Cardiac muscle cell (in vitro differentiated cells and primary cell): ENCODE results near the gene TMEM45A. TPM values are rescaled to one million over a fixed set of nuclear protein-coding genes. Genes with fewer than 3 reads are reported as not detected.

Experiments used
- DNase-seq, 2 donors: peaks; one replicate each; pipeline versions ENCODE4 v3.0.0 to v3.0.0-alpha.2; 2010 to 2017; ENCODE audit warnings: low read depth in 1 of 2, low spot score in 1 of 2
- H3K27ac ChIP-seq: fragments of 200-600 bp; sonication (generic); 2 replicates; pipeline ENCODE4 v1.5.1; 2016
- H3K27me3 ChIP-seq: fragments of 200-600 bp; sonication (generic); 2 replicates; pipeline ENCODE4 v1.6.0; 2016; ENCODE audit warnings: control low read depth
- H3K36me3 ChIP-seq: fragments of 200-600 bp; sonication (generic); 2 replicates; pipeline ENCODE4 v1.5.1; 2016; ENCODE audit warnings: control low read depth
- H3K4me1 ChIP-seq: fragments of 200-600 bp; sonication (generic); 2 replicates; pipeline ENCODE4 v1.8.1; 2017; ENCODE audit warnings: low read depth, mild to moderate bottlenecking, mixed run types
- H3K4me3 ChIP-seq: fragments of 200-600 bp; sonication (generic); 2 replicates; pipeline ENCODE4 v1.5.1; 2016; ENCODE audit warnings: mild to moderate bottlenecking
- H3K9me3 ChIP-seq: fragments of 200-600 bp; sonication (generic); 2 replicates; pipeline ENCODE4 v1.5.1; 2017; ENCODE audit warnings: low read depth, mild to moderate bottlenecking, control low read depth
- CTCF ChIP-seq: IDR thresholded peaks from 2 replicates; pipeline ENCODE4 v1.5.1; 2012; ENCODE audit warnings: low read depth, mild to moderate bottlenecking, low read length
- polyA plus RNA-seq: library from polyadenylated mRNA; unstranded; fragments of >200 nt; fragmentation: Nextera tagmentation; extraction: Ambion mirVana; gene quantifications from 2 replicates; pipeline ENCODE4 v1.2.1, GENCODE V29; 2016
- total RNA-seq: library from RNA; depleted of rRNA; stranded (reverse); fragments of >200 nt; gene quantifications from 2 replicates; pipeline ENCODE4 v1.2.3, GENCODE V29; 2016

Gene TMEM45A
- total and polyA plus RNA-seq, 2 experiments from 2014 or later = 37.6 to 96.3 TPM

GRCh38 chr3:100609305-100609704, 116.9 kb downstream of the TMEM45A start, which contains the start of gene ADGRG7:
Gene ADGRG7, plus strand, starts transcription at chr3:100609601. Its CDS starts 256 bp downstream, at chr3:100609857.
- DNase-seq = no peak
- Histone ChIP-seq H3K4me3 (no peak within 1 kb of the TSS), H3K36me3 (no peaks in the 10 kb centered on the region), H3K27me3 (no peaks in the 10 kb centered on the region), H3K27ac (no peak within 1 kb of the TSS), H3K9me3 (no peaks in the 10 kb centered on the region), H3K4me1 (peaks cover 2% of the 10 kb centered on the region)
- no peak for TF ChIP-seq CTCF

GRCh38 chr3:100609963-100610362, 117.5 kb downstream of the TMEM45A start:
- no peaks in the 10 kb centered on the region for H3K4me1 ChIP-seq
- H3K27ac ChIP-seq = no peak overlapping the region
- no peak for TF ChIP-seq CTCF
- no peaks in the 10 kb centered on the region for H3K27me3 ChIP-seq
- no peak overlapping the region for H3K4me3 ChIP-seq
- H3K9me3 ChIP-seq = no peaks in the 10 kb centered on the region
- H3K36me3 ChIP-seq = no peaks in the 10 kb centered on the region
- DNase-seq = no peak

- TF ChIP-seq CTCF = no peak
- H3K9me3 ChIP-seq = no peaks in the 10 kb centered on the region
- no peak overlapping the region for H3K27ac ChIP-seq
- H3K36me3 ChIP-seq = peaks cover 3% of the 10 kb centered on the region
- no peak for DNase-seq
- no peak overlapping the region for H3K4me3 ChIP-seq
- no peaks in the 10 kb centered on the region for H3K4me1 ChIP-seq
- H3K27me3 ChIP-seq = no peaks in the 10 kb centered on the region
These were observed 118.8 kb downstream of the TMEM45A start for GRCh38 chr3:100611221-100611620.

- Histone ChIP-seq H3K27me3 (no peaks in the 10 kb centered on the region), H3K9me3 (no peaks in the 10 kb centered on the region), H3K4me1 (no peaks in the 10 kb centered on the region), H3K36me3 (peaks cover 3% of the 10 kb centered on the region), H3K4me3 (no peak overlapping the region), H3K27ac (no peak overlapping the region)
- TF ChIP-seq CTCF = no peak
- no peak for DNase-seq
These were observed 121.4 kb downstream of the TMEM45A start for GRCh38 chr3:100613721-100614390.

GRCh38 chr3:100614941-100615340, 122.5 kb downstream of the TMEM45A start:
- Histone ChIP-seq H3K36me3 (peaks cover 3% of the 10 kb centered on the region), H3K4me1 (no peaks in the 10 kb centered on the region), H3K9me3 (no peaks in the 10 kb centered on the region), H3K4me3 (no peak overlapping the region), H3K27me3 (no peaks in the 10 kb centered on the region), H3K27ac (no peak overlapping the region)
- no peak for TF ChIP-seq CTCF
- DNase-seq = no peak

GRCh38 chr3:100615684-100616083, 123.3 kb downstream of the TMEM45A start:
- H3K27me3 ChIP-seq = no peaks in the 10 kb centered on the region
- no peak for TF ChIP-seq CTCF
- peak in 1 of 2 donors; percentile 72 for DNase-seq

More at GRCh38 chr3:100615684-100616083, 123.3 kb downstream of the TMEM45A start:
- H3K36me3 ChIP-seq = peaks cover 8% of the 10 kb centered on the region
- H3K9me3 ChIP-seq = no peaks in the 10 kb centered on the region
- peak overlapping the region; percentile 11 for H3K27ac ChIP-seq
- no peak overlapping the region for H3K4me3 ChIP-seq
- no peaks in the 10 kb centered on the region for H3K4me1 ChIP-seq
